ENCODE data around the gene CDC42BPA. TPM values are rescaled to one million over a fixed set of nuclear protein-coding genes. Genes with fewer than 3 reads are reported as not detected.

Gene CDC42BPA
- total RNA-seq, 2 experiments from 2014 or later = 1.8 to 2.1 TPM

GRCh38 chr1:227070638-227071285 is 247.5 kb downstream of the CDC42BPA start:
- H3K9me3 Mint-ChIP-seq = no peaks in the 10 kb centered on the region
- intact Hi-C loops (cut with micrococcal nuclease) = no loop called here
- no peak overlapping the region for H3K27ac Mint-ChIP-seq
- H3K27me3 Mint-ChIP-seq = peaks cover 5% of the 10 kb centered on the region
- ATAC-seq (no peak), DNase-seq (no peak)
- no peaks in the 10 kb centered on the region for H3K36me3 Mint-ChIP-seq (ENCODE audit: low read depth)
- no peak for TF ChIP-seq CTCF (IDR thresholded peaks at IDR 0.05)
- CTCF ChIA-PET = no interaction called here
- H3K4me3 Mint-ChIP-seq = no peak overlapping the region
- H3K4me1 Mint-ChIP-seq (ENCODE audit: low read depth) = peaks cover 2% of the 10 kb centered on the region
- POLR2A ChIA-PET = no interaction called here

GRCh38 chr1:227069490-227069889 is 248.8 kb downstream of the CDC42BPA start:
- TF ChIP-seq CTCF (IDR thresholded peaks at IDR 0.05) = no peak
- DNase-seq = no peak
- intact Hi-C loops (cut with micrococcal nuclease) = no loop called here
- no peak for ATAC-seq
- no peak overlapping the region for H3K4me3 Mint-ChIP-seq
- H3K4me1 Mint-ChIP-seq (ENCODE audit: low read depth) = peaks cover 2% of the 10 kb centered on the region
- POLR2A ChIA-PET = no interaction called here
- H3K27me3 Mint-ChIP-seq = peaks cover 11% of the 10 kb centered on the region
- no peak overlapping the region for H3K27ac Mint-ChIP-seq
- H3K9me3 Mint-ChIP-seq = no peaks in the 10 kb centered on the region
- CTCF ChIA-PET = no interaction called here
- H3K36me3 Mint-ChIP-seq (ENCODE audit: low read depth) = no peaks in the 10 kb centered on the region

GRCh38 chr1:227068883-227069282 is 249.4 kb downstream of the CDC42BPA start:
- intact Hi-C loops (cut with micrococcal nuclease) = no loop called here
- CTCF ChIA-PET = no interaction called here
- Mint-ChIP-seq H3K27me3 (peaks cover 14% of the 10 kb centered on the region), H3K36me3 (ENCODE audit: low read depth) (no peaks in the 10 kb centered on the region), H3K9me3 (no peaks in the 10 kb centered on the region), H3K4me1 (ENCODE audit: low read depth) (peaks cover 2% of the 10 kb centered on the region), H3K4me3 (no peak overlapping the region), H3K27ac (no peak overlapping the region)
- no peak for TF ChIP-seq CTCF (IDR thresholded peaks at IDR 0.05)
- POLR2A ChIA-PET = no interaction called here
- no peak for ATAC-seq
- no peak for DNase-seq

GRCh38 chr1:227066999-227067398 is 251.3 kb downstream of the CDC42BPA start:
- intact Hi-C loops (cut with micrococcal nuclease) = no loop called here
- Mint-ChIP-seq H3K4me1 (ENCODE audit: low read depth) (peaks cover 4% of the 10 kb centered on the region), H3K36me3 (ENCODE audit: low read depth) (no peaks in the 10 kb centered on the region), H3K9me3 (no peaks in the 10 kb centered on the region), H3K27ac (no peak overlapping the region), H3K27me3 (peaks cover 14% of the 10 kb centered on the region), H3K4me3 (no peak overlapping the region)
- ATAC-seq (no peak), DNase-seq (no peak)
- POLR2A ChIA-PET = no interaction called here
- CTCF ChIA-PET = interaction anchor here (0.7 kb wide), 1 partner anchor 10 kb away, joined by 3 read pairs; no protein-coding TSS in a partner anchor
- no peak for TF ChIP-seq CTCF (IDR thresholded peaks at IDR 0.05)

- ChIA-PET POLR2A (no interaction called here), CTCF (no interaction called here)
- no peaks in the 10 kb centered on the region for H3K36me3 Mint-ChIP-seq (ENCODE audit: low read depth)
- intact Hi-C loops (cut with micrococcal nuclease) = no loop called here
- no peak for TF ChIP-seq CTCF (IDR thresholded peaks at IDR 0.05)
- no peak overlapping the region for H3K4me3 Mint-ChIP-seq
- H3K27ac Mint-ChIP-seq = no peak overlapping the region
- ATAC-seq = no peak
- peaks cover 4% of the 10 kb centered on the region for H3K4me1 Mint-ChIP-seq (ENCODE audit: low read depth)
- peaks cover 1% of the 10 kb centered on the region for H3K9me3 Mint-ChIP-seq
- peaks cover 14% of the 10 kb centered on the region for H3K27me3 Mint-ChIP-seq
- DNase-seq = no peak
Observed at GRCh38 chr1:227065311-227065710, 253.0 kb downstream of the CDC42BPA start.

Data from activated CD8-positive, alpha-beta T cell treated with anti-CD3 and anti-CD28 coated beads for 36 hours (primary cell).